GM18499 (cell line): ENCODE results near the gene CTPS2.
"Not testable (repeated sequence)": the region's sequence is repeated elsewhere in the genome, so short reads cannot be mapped to it uniquely, and the experiment has no call there.

Experiments
- ATAC-seq: cut with Tn5 transposase; IDR thresholded peaks from one replicate; pipeline ENCODE4 v1.9.1; 2021; ENCODE audit warnings: moderate number of reproducible peaks; ENCODE audit not compliant: insufficient read depth, unreplicated experiment

The CTPS2 gene

GRCh38 chrX:16612257-16612897 lies 100.1 kb downstream of the CTPS2 start:
- no peak for ATAC-seq

- not testable (repeated sequence) for ATAC-seq
Observed at GRCh38 chrX:16610654-16611053, 101.8 kb downstream of the CTPS2 start.

- no peak for ATAC-seq
Observed at GRCh38 chrX:16610121-16610621, 102.3 kb downstream of the CTPS2 start.

- no peak for ATAC-seq
Observed at GRCh38 chrX:16606142-16606720, 106.2 kb downstream of the CTPS2 start.

GRCh38 chrX:16604337-16604736 lies 108.1 kb downstream of the CTPS2 start:
- ATAC-seq: no peak

DNA sequence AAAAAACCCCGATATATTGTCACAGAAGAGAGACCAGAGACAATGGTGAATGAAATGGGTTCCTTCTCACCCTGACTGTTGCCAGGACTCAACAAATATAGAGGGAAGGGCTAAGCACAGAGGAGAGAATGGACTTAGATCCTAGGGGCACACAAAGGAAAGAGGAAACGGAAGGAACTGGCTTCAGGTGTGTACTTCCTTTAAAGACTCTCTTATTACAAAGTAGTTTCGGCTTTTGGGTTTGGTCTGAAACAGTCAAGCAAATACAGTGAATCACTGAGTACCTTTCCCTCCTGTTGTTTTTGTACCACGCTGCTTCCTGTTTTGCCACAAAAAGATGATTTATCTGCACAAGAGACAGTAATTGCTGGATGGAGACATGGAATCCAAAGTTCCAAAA lies 108.6 kb downstream of the CTPS2 start:
- ATAC-seq: no peak

DNA sequence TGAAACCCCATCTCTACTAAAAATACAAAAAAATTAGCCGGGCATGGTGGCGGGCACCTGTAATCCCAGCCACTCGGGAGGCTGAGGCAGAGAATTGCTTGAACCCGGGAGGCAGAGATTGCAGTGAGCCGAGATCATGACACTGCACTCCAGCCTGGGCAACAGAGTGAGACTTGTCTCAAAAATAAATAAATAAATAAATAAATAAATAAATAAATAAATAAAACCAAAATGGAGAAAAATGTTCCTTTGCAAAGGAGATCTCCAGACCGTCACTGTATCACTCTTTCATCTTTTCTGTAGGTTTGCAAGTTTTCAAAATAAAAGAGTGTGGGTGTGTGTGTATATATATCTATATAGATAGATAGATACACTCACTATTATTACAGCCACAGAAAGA lies 109.2 kb downstream of the CTPS2 start:
- not testable (repeated sequence) for ATAC-seq

DNA sequence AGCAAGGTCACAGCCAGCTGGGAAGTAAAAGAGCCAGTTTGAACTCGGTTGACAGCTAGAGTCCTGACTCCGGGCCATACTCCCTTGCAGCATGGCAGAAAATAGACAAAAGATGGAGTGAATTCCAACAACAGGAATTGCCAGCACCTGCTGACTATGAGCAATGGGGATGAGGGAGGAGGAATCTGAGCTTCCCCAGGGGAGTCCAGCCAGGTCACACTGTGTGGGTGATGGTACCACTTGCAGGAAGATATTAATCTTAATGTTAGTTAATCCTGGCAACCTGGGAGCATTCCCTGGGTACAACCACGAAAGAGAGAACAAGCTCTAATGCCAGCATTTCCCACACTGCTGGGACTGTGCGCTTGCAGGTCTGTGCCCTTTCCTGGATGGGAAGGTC lies 110.6 kb downstream of the CTPS2 start:
- no peak for ATAC-seq

- no peak for ATAC-seq
Observed at GRCh38 chrX:16594490-16594889, 118.0 kb downstream of the CTPS2 start.

GRCh38 chrX:16593801-16594200 lies 118.7 kb downstream of the CTPS2 start:
- no peak for ATAC-seq

DNA sequence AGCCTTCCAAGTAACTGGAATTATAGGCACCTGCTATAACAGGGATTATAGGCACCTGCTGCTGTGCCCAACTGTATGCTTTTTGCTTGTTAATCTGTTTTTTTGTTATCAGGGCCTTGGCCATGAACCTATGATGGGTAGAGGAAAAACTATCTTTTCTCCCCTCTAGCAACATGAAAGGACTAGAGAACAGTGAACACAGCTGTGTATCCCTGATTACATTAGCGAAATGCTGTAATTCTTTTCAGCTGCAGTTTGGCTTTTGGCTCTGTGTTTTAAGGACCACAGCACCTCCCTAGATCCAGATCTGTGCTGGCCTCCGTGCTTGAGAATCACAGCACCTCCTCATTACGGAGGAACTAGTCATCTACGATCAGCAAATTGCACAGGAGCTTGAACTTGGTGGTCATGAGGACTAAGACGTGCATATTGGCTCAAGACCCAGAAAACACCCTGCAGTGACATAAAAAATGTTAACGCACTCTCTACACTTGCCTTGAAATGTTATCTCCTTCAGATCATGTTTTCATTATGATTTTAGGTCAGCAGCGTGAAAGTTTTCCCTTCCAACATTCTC lies 120.2 kb downstream of the CTPS2 start:
- ATAC-seq: no peak

GRCh38 chrX:16589826-16590225 lies 122.6 kb downstream of the CTPS2 start:
- no peak for ATAC-seq

DNA sequence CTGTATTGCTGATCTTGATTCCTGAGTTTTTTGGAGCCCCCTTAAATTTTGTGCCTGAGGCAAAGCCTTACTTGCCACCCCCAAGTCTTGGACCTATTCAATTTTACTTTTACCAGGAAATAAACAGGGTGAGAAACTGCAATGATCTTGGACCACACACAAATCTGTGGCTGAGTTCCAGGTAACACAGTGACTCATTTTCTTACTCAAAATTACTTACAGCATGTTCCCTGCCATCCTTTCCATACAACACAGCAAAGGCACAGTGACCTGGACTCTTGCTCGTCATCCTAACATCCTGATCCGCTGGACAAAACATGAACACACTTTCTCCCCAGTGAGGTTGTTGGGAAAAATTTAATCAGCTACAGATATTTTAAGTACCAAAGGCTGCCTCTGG lies 123.3 kb downstream of the CTPS2 start:
- no peak for ATAC-seq

DNA sequence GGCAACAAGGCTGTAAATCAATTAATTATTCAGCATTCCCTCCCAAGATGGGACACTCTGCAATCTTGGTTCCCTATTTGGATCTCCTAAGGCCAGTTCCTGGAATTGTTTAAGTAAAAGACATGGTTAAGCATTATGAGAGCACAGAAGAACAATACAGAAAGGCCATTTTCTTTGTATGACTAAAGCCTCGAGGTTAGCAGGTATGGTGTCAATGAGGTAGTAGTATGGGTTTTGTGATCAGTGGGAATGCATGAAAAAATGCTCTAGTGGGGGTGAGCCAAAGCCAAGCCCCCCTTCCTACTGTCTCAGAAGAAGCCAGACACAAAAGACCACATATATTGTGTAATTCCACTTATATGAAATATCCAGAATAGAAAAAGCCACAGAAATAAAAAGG lies 124.2 kb downstream of the CTPS2 start:
- no peak for ATAC-seq

DNA sequence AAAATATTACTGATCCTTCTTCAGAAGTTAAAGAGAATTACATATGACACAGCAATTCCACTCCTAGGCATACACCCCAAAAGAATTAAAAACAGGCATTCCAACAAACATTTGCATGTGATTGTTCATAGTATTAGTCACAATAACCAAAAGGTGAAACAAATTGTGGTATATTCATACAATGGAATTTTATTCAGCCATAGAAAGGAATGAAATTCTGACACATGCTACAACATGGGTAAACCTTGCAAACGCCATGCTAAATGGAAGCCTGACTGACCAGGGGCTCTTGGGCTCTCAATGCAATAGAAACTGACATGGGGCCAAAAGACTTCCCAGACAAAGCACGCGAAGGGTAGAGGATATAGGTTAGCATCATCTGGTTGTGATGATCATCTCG lies 124.6 kb downstream of the CTPS2 start:
- no peak for ATAC-seq

DNA sequence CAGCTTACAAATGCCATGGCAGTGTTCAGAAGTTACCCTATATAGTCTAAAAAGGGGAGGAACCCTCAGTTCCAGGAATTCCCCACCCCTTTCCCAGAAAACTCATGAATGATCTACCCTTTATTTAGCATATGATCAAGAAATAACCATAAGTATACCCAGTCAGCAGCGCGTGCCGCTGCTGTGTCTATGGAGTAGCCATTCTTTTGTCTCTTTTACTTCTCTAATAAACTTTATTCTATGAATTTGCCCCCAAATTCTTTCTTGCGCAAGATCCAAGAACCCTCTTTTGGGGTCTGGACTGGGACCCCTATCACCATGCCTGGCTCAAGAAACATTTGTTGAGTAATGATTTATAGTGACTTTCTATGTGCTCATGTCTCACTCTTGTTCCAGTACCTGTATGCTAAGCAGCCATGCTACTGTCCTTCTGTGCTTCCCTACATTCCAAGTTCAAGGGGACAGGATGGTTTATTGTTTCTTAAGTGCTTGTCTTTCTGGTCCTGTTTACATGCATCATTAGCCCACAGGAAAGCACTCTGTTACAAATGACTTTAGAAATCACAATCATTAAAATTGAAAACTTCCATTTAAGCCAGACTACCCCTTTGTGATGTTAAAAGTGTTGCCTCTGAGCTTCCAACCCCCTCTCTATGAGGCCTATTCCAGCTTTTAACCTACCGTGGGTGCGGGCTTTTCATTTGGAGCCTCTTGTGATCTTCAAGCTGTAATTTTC lies 125.9 kb downstream of the CTPS2 start:
- ATAC-seq: no peak

GRCh38 chrX:16585486-16586376 lies 126.7 kb downstream of the CTPS2 start:
- ATAC-seq: no peak

DNA sequence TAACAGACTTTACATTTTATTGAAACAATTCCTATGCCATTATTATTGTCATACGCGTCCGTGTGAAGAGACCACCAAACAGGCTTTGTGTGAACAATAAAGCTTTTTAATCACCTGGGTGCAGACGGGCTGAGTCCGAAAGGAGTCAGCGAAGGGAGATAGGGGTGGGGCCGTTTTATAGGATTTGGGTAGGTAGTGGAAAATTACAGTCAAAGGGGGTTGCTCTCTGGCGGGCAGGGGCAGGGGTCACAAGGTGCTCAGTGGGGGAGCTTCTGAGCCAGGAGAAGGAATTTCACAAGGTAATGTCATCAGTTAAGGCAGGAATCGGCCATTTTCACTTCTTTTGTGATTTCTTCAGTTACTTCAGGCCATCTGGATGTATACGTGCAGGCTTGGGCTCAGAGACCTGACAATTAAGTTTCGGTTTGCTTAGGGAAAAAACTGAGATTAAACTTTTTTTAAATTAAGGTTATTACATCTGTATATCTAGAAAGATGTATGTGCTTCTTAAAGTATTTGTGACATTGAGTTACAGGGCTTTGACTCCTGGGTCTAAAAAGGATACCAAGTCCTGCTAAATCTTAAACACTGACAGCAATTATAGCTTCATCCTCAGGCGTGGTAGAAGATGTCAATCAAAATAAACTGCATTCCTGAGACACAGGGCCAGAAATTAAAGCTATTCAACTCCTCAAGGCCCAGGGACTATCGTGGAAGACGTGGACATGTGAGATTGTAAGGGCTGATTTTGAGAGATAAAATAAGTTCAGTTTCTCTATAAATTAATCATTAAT lies 132.3 kb downstream of the CTPS2 start:
- not testable (repeated sequence) for ATAC-seq

DNA sequence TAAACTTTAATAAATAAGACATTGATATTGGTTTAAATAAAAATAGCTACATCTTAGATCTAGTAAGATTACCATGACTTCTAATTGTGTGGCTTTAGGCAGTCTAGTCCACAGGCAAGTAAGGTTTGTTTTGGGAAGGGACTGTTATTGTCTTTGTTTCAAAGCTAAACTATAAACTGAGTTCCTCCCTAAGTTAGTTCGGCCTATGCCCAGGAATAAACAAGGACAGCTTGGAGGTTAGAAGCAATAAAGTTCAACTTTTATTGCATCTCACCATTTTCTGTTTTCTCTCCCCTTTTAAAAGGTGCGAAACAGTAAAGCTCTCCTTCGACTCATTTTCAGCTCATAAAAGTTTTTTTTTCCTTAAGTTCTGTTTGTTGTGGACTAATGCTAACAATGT lies 133.0 kb downstream of the CTPS2 start:
- no peak for ATAC-seq
